GM18868 (cell line): ENCODE measurements around the gene ADGRL3.

Experiments used
- ATAC-seq: cut with Tn5 transposase; IDR thresholded peaks from one replicate; pipeline ENCODE4 v1.9.1; 2021; ENCODE audit warnings: mild to moderate bottlenecking, moderate library complexity; ENCODE audit not compliant: unreplicated experiment

ADGRL3 gene

DNA sequence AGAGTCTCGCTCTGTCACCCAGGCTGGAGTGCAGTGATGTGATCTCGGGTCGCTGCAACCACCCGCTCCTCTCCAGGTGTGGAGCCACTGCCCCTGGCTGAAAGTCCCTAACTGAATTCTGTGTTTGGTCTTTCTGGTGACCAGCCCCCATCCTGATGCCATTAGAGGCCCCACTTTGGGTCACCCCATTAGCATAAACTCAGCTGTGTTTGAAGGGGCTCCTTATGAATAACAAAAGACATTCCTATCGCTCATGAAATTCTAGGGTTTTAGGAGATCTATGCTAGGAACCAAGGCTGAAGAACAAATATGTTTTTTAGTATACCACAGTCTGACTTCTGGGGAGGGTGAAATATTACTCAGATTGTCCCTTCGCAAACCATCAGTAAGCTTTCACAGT lies 652.9 kb downstream of the ADGRL3 start:
- no peak for ATAC-seq

DNA sequence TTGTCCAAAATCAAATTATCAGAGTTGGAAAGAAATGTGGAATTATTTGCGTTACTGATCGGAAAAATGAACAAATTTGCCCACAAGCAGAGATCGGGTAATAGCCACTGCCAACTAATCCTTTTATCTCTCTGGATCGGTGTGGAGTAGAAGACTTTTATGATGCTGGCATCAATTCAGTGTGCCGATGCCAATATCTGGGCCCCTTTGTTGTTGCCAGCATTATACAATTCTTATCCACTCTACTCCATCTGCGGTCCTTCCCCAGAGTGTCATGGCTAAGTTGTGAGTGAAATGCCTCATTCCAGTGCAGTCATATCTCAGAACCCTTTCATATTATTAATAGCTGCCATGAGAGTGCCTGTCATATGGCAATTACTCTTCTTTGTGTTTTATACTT lies 660.2 kb downstream of the ADGRL3 start:
- ATAC-seq = no peak

DNA sequence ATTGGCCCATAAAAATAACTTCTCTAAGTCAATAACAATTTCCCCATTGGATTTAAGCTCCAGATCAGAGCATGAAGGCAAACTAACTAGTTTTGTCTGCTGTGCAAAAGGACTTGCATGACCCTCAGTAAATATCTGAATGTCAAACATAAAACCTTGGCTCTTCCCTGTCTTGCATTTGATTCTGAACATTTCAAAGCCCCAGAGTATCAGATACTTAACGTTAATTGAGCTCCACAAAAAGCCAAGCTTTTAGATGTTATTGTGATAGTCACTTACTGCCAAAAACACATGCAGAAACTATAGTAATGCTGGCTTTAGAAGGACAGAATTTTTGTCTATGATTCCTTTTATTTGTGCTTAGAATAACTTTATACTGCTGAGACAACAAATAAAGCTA lies 664.2 kb downstream of the ADGRL3 start:
- ATAC-seq = no peak

DNA sequence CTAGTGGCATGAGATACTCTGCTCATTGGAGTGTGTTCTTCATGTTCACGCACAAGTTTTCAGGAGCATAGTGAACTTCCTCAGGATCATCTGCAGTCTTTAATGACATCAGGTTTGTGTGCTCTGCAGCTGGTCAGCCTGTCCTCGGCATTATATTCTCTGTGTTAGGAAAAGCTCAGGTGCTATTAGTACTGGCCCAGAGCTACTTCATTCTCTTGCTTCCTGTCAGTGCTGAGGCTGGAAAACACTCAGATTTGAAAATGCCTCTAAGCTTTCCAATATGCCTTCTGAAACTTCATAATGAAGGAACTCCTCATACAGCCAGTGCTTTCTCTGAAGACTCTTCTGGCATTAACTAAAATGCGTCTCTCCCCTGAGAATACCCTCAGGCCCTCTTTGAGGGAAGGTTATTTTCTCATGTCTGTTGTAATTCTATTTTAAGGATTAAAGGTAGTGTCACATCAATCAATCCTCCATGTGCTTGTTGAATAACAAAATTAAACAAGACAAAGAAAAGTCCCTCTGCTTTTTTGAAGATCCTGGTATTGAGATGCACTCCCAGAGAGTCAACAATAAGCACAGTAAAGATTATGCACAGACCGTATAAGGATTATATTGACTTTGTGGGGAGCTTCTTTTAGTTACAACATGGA lies 666.4 kb downstream of the ADGRL3 start:
- ATAC-seq = no peak

DNA sequence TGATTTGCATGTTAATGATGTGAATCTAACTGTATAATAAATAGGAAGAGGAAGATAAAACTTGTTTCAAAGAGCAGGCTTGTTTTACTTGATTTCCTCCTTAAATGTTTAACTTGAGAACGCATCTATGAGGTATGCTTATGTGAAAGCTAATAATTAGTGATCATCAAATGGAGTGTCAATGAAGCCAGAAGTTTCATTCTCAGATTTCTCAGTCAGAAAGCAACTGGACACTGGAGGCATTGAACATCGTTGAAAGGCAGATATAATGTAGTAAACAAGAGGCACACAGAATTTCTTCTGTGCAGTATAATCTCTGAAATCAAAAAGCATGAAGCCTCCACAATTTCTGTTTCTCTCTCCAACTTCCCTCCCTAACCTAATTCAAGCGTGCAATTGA lies 672.9 kb downstream of the ADGRL3 start:
- ATAC-seq = no peak

DNA sequence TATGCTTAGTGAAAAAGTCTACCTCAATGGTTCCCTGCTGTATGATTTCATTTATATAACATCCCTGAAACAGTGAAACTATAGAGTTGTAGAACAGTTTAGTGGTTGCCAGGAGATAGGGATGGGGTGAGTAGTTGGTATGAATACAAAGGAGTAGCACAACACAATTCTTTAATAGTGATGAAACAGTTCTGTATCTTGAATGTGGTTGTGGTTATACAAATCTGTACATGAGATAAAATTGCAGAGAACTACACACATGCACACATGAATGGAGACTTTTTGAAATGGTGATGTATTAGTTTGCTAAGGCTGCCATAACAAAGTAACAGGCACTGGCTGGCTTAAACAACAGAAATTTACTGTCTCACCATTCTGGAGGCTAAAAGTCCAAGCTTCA lies 677.1 kb downstream of the ADGRL3 start:
- ATAC-seq = no peak

DNA sequence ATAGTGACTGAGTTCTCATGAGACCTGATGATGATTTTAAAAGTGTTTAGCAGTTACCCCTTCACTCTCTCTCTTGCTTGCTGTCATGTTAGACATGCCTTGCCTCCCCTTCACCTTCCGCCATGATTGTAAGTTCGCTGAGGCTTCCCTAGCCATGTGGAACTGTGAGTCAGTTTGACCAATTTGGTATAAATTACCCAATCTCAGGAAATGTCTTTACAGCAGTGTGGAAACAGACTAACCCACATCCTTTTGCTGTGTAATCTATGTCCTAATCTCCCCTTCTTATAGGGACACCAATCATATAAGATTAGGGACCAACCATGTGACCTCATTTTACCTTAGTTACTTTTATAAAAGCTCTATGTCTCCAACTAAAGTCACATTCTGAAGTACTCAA lies 677.8 kb downstream of the ADGRL3 start:
- no peak for ATAC-seq

DNA sequence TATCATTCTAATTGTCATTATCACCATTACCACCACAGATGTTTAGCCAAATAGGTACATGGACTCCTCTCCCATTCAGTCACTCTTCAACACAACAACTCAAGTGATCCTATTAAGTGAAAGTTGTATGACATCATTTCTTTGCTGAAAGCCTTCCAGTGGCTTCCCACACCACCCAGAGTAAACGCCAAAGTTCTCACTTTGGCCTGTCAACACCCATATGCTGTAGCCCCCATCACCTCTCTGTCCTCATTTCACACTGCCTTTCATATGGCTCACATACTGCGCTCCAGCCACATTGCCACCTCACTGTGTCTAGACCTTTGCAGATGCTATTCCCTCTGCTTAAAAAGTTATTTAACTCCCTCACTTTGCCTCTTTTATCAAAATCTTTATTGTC lies 682.3 kb downstream of the ADGRL3 start:
- no peak for ATAC-seq

DNA sequence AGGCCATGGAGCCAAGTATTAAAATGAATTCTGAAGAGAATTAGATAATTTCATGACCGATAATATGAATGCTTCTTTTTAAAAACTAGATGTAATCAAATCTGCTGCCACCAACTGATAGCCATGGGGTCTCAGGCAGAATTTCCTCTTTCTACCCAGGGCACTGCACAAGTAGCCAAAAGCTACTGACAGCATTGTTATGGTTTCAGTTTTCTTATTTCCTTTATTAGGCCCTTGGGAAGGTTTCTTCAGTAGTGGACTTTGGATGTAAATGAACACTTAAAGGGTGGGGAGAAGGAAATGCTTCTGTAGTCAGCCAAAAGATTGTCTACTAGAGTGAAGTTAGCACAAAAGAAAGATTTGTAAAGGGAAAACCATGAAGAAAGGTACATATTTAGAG lies 686.0 kb downstream of the ADGRL3 start:
- no peak for ATAC-seq

DNA sequence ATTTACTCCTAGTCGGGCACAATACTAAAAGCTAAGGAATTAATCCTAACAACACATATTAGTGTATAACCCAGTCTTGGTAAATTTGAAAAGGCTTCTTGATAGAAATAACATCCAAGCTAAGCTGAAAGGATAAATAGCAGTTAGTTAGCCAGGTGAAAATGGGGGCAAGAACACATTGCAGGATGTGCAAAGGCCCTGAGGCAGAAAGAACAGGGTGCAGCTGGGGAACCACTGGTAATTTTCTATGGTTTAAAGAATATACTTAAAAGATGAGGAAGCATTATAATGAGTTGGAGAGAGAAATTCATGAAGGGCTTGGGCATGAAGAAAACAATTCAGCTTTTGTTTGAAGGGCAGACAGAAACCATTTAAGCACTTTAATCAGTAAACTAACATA lies 689.0 kb downstream of the ADGRL3 start:
- no peak for ATAC-seq

DNA sequence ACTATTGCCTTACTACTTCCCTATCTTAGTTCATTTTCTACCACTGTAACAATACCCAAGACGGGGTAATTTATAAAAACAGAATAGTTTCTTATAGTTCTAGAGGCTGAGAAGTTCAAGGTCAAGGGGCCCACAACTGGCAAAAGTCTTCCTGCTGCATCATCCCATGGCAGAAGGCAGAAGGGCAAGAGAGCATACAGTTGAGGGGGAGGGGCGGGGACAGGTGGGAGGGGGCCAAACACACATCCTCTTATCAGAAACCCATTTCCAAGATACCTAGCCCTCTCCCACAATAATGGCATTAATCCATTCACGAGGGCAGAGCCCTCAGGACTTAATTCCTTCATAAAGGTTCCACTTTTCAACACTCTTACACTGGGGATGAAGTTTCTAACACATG lies 690.2 kb downstream of the ADGRL3 start:
- no peak for ATAC-seq

DNA sequence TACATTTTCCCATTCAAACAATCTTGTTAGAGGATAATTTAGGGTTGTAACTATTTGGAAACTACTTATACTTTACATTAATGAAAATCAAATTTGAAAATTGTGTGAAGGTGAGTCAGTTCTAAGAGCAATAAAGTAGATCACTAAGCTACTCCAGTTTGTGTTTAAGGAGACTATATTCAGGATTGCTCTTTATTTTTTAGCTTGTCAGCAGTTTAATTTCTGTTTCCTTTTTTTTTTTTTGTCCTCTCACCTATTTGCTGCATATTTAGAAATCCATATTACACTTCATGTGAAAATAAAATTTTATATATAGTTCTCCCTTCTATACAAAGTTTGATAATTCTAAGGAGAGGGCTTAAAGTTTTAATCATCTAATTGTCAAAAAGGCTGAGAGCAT lies 691.8 kb downstream of the ADGRL3 start:
- no peak for ATAC-seq

DNA sequence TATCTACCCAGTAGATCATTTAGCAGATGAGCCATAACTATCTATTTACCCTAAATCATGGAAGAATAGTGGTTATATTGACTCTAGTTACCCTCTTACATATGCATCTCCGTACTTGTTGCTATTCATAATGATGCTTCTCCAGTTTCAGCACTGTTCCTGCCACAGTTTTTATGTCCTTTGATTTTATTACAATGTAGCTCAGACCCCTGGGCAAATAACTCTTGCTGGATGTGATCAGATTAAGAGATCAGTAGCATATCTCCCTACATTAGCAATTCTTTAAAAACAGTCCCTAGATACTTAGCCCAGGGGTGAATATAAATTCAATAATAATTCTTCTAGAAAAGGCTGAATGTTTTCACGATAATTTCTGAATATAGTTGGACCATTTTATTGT lies 696.5 kb downstream of the ADGRL3 start:
- no peak for ATAC-seq

DNA sequence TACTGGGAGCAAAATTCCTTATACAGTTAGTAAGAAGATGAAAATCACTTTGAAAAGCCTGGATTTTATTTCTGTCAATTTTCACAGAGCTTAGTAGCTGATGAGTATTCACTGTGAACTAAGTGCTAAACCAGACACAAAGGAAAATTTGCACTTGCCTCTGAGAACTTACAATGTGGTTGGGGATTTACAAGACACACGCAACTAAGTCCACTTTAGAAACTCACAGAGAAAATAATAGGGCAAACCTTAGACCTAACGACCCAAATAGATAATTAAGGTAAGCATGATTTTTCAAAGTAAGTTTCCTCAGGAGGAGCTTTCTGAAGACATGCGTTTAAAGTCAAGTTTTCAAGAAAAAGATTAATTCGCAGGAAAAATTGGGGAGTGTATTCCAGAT lies 708.9 kb downstream of the ADGRL3 start:
- no peak for ATAC-seq

DNA sequence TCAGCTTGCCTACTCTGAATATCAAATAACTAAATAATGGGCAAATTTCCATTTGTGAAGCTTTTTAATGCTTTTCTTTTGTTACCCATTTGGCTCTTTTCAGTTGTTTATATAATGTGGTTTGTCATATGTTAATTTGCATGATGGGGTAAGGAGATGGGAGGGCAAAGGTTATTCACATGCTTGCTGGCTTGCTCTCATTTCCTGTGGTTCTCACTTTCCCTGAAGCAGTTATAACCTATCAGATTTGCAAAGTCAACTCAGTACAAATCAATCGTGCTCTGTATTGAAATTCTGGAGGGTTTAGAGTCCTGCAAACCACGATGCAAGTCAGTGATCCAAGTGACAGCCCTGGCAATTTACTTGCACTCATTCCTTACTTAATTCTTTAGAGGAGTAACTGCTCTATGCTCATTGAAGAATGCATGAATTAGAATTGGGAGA lies 711.2 kb downstream of the ADGRL3 start:
- no peak for ATAC-seq

DNA sequence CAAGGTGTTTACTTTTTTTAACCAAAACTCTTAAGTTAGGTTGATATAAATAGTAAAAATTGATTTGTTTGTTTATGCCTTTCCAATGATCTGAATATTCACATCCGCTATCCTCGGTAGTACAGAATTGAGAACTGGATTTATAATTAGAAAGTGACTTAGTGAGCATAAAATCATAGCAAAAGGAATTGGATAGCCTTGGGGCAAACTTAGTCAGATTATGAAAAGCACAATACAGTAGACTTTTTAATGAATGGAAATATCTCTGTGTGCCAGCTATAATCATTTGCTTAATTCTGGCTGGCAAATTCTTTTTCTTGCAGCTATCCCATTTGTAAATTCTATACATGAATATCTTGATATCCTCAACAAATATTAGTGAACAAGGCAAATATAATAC lies 713.5 kb downstream of the ADGRL3 start:
- no peak for ATAC-seq

DNA sequence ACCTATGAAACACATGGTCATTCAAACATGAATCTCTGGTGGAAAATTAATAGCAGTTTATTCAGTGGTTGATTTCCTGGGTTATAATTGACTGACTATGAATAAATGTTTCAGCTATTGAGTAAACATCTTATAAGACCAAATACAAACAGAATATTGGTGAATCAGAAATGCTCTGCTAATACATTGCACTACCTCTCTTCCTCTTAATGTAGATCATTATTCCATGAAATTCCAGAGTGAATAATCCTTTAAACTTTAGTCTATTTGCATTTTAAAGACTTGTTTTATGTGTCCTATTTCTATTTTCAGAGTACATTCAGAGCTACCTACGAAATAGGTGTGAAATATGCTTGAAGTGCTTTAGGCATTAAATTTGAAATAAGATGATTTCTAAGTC lies 715.4 kb downstream of the ADGRL3 start:
- ATAC-seq = no peak

DNA sequence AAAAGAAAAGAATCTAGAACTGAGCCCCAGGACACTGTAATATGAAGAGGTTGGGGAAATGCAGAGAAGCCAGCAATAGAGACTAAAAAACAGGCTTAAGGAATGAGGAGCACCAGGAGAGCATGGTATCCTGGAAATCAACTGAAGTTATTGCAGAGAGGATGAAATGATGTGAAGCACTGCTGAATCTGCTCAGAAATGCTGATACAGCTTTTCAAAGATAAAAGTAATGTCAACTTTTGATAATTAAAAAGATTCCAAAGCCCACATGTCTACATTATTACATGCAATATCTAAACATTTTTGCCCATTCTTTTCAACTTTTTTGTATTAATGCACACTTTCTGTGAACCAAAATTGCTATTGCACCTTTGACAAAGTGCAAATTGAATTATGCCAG lies 718.4 kb downstream of the ADGRL3 start:
- no peak for ATAC-seq

DNA sequence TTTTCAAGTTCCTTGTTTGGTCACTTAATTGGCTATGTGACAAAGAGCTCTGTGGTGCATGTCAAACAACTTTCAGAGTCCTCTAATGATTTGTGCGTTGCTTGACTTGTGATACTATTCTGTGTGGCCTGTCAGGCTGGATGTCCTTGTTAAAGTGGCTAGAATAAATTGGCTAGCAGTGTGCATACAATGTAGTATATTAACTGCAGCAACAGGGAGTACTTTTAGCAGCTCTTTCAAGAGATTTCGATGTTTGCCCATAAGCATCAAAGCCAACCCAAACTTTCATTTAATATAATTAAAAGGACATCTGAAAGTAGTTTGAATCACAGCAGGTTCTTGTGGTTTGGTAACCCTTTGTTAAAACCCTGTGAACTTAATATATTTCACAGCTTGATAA lies 718.9 kb downstream of the ADGRL3 start:
- ATAC-seq = no peak

DNA sequence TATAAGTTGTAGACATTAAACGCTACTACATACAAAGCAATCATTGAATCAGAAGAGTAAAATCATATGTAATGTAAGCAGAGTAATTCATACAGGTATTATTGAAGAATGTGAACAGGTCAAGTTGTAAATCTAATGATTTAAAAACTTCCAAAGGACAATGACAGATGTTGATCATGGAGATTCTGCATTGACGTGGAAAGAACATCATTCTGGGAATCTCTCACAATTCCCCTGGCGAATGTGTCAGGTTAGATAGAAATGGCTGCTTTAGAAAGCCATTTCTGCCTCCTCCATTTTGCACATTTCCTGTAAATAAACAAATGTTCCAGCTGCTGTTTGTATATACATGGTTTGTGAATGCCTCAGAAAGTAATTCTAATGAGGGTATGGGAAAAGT lies 719.4 kb downstream of the ADGRL3 start:
- ATAC-seq = no peak

DNA sequence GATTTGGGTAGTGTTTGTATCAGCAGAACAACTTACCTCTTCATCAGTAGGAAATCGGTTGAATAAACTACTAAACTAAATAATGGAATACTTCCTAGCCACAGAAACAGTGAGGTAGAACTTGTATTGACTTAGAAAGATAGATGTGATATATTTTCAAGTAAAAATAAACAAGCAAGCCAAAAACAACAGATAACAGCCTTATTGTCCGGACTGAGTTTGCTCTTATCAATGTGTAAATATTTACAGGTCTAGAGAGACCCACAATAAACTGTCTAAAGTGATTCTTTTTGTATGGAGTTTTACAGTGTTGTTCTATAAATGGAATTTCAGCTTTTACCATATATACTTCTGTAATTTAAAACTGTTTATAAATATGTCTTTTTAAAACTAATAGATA lies 721.8 kb downstream of the ADGRL3 start:
- no peak for ATAC-seq

DNA sequence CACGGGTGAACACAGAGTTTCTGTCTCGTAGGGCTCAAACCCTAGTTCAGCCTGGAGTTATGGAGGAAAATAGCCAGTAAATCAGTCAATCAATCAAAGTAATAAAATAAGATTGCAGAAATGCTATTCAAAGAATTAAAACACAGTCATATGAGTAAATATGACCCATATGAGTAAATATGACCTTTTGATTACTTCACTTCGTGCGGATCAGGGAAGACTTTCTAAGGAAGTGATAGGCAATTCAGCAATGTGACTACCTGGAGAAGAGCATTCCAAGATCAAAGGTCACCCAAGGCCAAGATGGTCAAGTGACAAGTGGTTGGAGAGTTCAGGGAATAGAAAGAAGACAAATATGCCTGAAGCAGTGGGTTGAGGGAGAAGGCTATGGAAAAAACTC lies 722.6 kb downstream of the ADGRL3 start:
- ATAC-seq = no peak

DNA sequence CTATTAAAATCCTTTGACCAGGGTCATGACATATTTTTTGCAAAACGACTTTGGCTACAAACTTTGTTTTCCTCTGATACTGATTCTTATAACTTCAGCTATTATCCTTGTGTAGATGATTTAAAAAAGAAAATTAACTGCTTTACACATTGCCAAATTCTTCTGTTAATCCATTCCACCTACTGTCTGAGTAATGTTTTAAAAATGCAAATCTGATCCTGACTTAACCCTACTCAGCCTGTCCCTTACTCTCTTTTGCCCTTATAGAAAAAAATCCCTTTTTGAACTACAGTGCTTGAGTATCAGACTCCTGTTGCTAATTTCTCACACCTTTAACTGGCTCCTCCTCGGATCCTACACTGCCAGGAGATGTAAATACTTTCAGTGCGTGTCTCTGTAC lies 723.1 kb downstream of the ADGRL3 start:
- ATAC-seq = no peak

DNA sequence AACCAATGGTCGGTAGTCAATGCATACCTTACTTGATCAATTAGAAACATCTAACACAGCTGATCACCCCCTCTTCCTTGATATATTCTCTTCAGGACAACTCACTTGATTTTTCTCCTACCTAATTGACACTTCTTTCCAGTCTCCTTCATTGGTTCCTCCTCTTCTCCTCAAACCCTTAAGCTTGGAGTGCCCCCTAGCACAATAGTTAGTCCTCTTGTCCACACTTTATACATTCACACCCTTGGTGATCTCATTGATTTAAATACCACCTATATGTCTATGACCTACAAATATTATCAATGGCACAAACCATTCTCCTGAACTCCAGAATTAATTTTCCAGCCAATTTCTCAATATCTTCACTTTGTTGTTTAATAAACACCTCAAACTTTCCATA lies 724.0 kb downstream of the ADGRL3 start:
- ATAC-seq = no peak
